OCI-LY3 (cell line): ENCODE results near the gene SHISA3.

Source experiments
- EZH2phosphoT487 ChIP-seq: fragments of 200-600 bp; shearing (Covaris generic); IDR thresholded peaks from 2 replicates; pipeline ENCODE4 v1.6.1; 2018; ENCODE audit warnings: antibody characterized with exemption, mixed run types, low read depth
- TF ChIP-seq, protein P1 (sequence below): fragments of 200-600, 300-600 bp; sonication (generic); IDR thresholded peaks from 2 replicates; pipeline ENCODE4 v1.5.1; 2014; ENCODE audit warnings: antibody characterized with exemption, low read length, low read depth

DNA sequence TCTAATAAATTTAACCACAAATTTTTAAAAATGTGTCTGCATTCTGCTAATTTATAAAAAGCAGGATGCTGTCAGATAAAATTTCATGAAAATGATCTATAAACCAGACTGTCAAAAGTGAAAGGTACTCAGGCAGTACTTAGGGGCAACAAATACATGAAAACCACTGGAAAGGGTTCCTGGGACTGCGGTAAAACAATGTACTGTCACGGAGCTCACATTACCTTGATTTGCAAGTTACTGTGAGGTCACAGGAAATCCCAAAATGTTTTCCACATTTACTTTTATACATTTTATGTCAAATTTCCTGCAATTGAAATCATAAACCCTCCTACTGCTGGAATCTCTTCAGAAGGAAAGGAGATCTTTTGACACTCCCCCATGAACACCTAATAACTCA, 45.3 kb downstream of the SHISA3 start:
- TF ChIP-seq, protein P1, sequence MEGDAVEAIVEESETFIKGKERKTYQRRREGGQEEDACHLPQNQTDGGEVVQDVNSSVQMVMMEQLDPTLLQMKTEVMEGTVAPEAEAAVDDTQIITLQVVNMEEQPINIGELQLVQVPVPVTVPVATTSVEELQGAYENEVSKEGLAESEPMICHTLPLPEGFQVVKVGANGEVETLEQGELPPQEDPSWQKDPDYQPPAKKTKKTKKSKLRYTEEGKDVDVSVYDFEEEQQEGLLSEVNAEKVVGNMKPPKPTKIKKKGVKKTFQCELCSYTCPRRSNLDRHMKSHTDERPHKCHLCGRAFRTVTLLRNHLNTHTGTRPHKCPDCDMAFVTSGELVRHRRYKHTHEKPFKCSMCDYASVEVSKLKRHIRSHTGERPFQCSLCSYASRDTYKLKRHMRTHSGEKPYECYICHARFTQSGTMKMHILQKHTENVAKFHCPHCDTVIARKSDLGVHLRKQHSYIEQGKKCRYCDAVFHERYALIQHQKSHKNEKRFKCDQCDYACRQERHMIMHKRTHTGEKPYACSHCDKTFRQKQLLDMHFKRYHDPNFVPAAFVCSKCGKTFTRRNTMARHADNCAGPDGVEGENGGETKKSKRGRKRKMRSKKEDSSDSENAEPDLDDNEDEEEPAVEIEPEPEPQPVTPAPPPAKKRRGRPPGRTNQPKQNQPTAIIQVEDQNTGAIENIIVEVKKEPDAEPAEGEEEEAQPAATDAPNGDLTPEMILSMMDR, result no peak
- TF ChIP-seq EZH2phosphoT487, result no peak
